NCI-H1105 treated with DMSO at 0.1 percent for 48 hours (cell line): ENCODE data around the gene SGF29.
A peak's percentile ranks its signal among the peaks of the same experiment; 100 is the strongest.
"Not testable (repeated sequence)": the region's sequence is repeated elsewhere in the genome, so short reads cannot be mapped to it uniquely, and the experiment has no call there.

Experiments
- DNase-seq: peaks from one replicate; lab custom pipeline; 2025; lab: John Stamatoyannopoulos, UW

The SGF29 gene

GRCh38 chr16:28612359-28613280 lies 58.9 kb downstream of the SGF29 start:
- not testable (repeated sequence) for DNase-seq

GRCh38 chr16:28613912-28614311 lies 60.2 kb downstream of the SGF29 start:
- DNase-seq = not testable (repeated sequence)

GRCh38 chr16:28614561-28614960 lies 60.8 kb downstream of the SGF29 start:
- DNase-seq = not testable (repeated sequence)

GRCh38 chr16:28615486-28616223 lies 61.9 kb downstream of the SGF29 start:
- not testable (repeated sequence) for DNase-seq

GRCh38 chr16:28616224-28616577 lies 62.5 kb downstream of the SGF29 start:
- DNase-seq = not testable (repeated sequence)

GRCh38 chr16:28616636-28617035 lies 62.9 kb downstream of the SGF29 start:
- DNase-seq = no peak

GRCh38 chr16:28617874-28618273 lies 64.2 kb downstream of the SGF29 start:
- no peak for DNase-seq

- DNase-seq = not testable (repeated sequence)
Measured at GRCh38 chr16:28620316-28620715, 66.6 kb downstream of the SGF29 start.

GRCh38 chr16:28621481-28622155 lies 67.9 kb downstream of the SGF29 start:
- DNase-seq = no peak

- DNase-seq = not testable (repeated sequence)
Measured at GRCh38 chr16:28622532-28623171, 68.9 kb downstream of the SGF29 start.

- peak; percentile 76 for DNase-seq
Measured at GRCh38 chr16:28623172-28623711, 69.5 kb downstream of the SGF29 start.

GRCh38 chr16:28630905-28631304 lies 77.2 kb downstream of the SGF29 start:
- DNase-seq = not testable (repeated sequence)

- not testable (repeated sequence) for DNase-seq
Measured at GRCh38 chr16:28636093-28636823, 82.5 kb downstream of the SGF29 start.

- DNase-seq = not testable (repeated sequence)
Measured at GRCh38 chr16:28637765-28638164, 84.0 kb downstream of the SGF29 start, which contains the start of gene NPIPB8. NPIPB8 (plus strand) TSS chr16:28638065; CDS start chr16:28638361, 296 bp downstream.

- not testable (repeated sequence) for DNase-seq
Measured at GRCh38 chr16:28638359-28638758, 84.6 kb downstream of the SGF29 start.

GRCh38 chr16:28639959-28640358 lies 86.2 kb downstream of the SGF29 start:
- not testable (repeated sequence) for DNase-seq
